Endothelial cell of umbilical vein (primary cell): ENCODE results near the gene PLPP3. TPM values are rescaled to one million over a fixed set of nuclear protein-coding genes. Genes with fewer than 3 reads are reported as not detected.

Experiments
- BruUV-seq: library from RNA; stranded (reverse); fragments of 400-500 nt; replicated peaks from 2 replicates; lab custom pipeline; 2021; lab: Mats Ljungman, UMichigan
- CTCF ChIA-PET: fragments of 300-600, 350-600 bp; sonication (Branson Sonifier 250); formaldehyde crosslinking; loops from one replicate; lab custom pipeline; 2021; ENCODE audit warnings: antibody characterized with exemption, inconsistent platforms; lab: Charles Lee
- POLR2A ChIA-PET: fragments of 300-600, 350-600 bp; sonication (Branson Sonifier 250); formaldehyde crosslinking; loops from one replicate; lab custom pipeline; 2021; ENCODE audit warnings: antibody characterized with exemption, inconsistent platforms; lab: Charles Lee
- DNase-seq: peaks from one replicate; pipeline ENCODE4 v3.0.0-alpha.2; 2011; ENCODE audit warnings: low read depth, low spot score
- FAIRE-seq: peaks from 2 replicates; lab custom pipeline; 2011; peaks lifted over from hg19 to GRCh38; lab: Jason Lieb, UNC
- H2AFZ ChIP-seq: 2 replicates; pipeline ENCODE4 v1.6.0; 2012; ENCODE audit warnings: low read depth, low read length, control low read depth, inconsistent platforms
- H3K27ac ChIP-seq: 2 replicates; pipeline ENCODE4 v1.5.1; 2011; ENCODE audit warnings: low read depth, mild to moderate bottlenecking, control low read depth, low read length, moderate library complexity; ENCODE audit not compliant: insufficient read depth
- H3K27me3 ChIP-seq, 2 experiments: 2 replicates each; pipeline versions ENCODE4 v1.6.0 to v1.6.1; 2011; ENCODE audit warnings: low read length in 2 of 2, mixed read lengths in 1 of 2; ENCODE audit not compliant: control insufficient read depth in 2 of 2, insufficient read depth in 2 of 2
- H3K36me3 ChIP-seq, 2 experiments: 2 replicates in 1 of 2; 3 replicates in 1 of 2; pipeline ENCODE4 v1.5.1; 2011; ENCODE audit warnings: low read length in 2 of 2, mild to moderate bottlenecking in 1 of 2, moderate library complexity in 1 of 2; ENCODE audit not compliant: control insufficient read depth in 2 of 2, insufficient read depth in 2 of 2; ENCODE audit errors: extremely low read depth in 1 of 2
- H3K4me1 ChIP-seq: 3 replicates; pipeline ENCODE4 v1.5.1; 2011; ENCODE audit warnings: mild to moderate bottlenecking, low read length; ENCODE audit not compliant: control insufficient read depth, insufficient read depth; ENCODE audit errors: extremely low read depth
- H3K4me2 ChIP-seq: 2 replicates; pipeline ENCODE4 v1.6.1; 2011; ENCODE audit warnings: low read length, control low read depth, mixed read lengths; ENCODE audit not compliant: insufficient read depth
- H3K4me3 ChIP-seq, 3 experiments: fragments of 200-600 bp in 1 of 3; sonication (generic), shearing (Covaris generic) in 1 of 3; replicated peaks in 1 of 3; 2 replicates each; pipeline ENCODE4 v1.5.1; 2011 to 2016; ENCODE audit warnings: control low read depth in 3 of 3, low read length in 3 of 3, mild to moderate bottlenecking in 2 of 3, inconsistent platforms in 1 of 3, low read depth in 1 of 3, moderate library complexity in 1 of 3; ENCODE audit not compliant: insufficient read depth in 1 of 3
- H3K79me2 ChIP-seq: 2 replicates; pipeline ENCODE4 v1.6.0; 2012; ENCODE audit warnings: low read length, inconsistent platforms; ENCODE audit not compliant: control insufficient read depth, insufficient read depth
- H3K9ac ChIP-seq: replicated peaks from 2 replicates; pipeline ENCODE3; 2011; ENCODE audit warnings: low read length, control low read depth; ENCODE audit not compliant: insufficient read depth; ENCODE audit errors: extremely low read depth
- H3K9me1 ChIP-seq: replicated peaks from 3 replicates; pipeline ENCODE4 v1.6.0; 2011; ENCODE audit warnings: mild to moderate bottlenecking, low read length; ENCODE audit not compliant: control insufficient read depth, insufficient read depth; ENCODE audit errors: extremely low read depth
- H3K9me3 ChIP-seq: replicated peaks from 2 replicates; pipeline ENCODE4 v1.5.1; 2012; ENCODE audit warnings: low read length, inconsistent platforms; ENCODE audit not compliant: control insufficient read depth, insufficient read depth
- H4K20me1 ChIP-seq: replicated peaks from 2 replicates; pipeline ENCODE3; 2011; ENCODE audit warnings: mild to moderate bottlenecking, low read length; ENCODE audit not compliant: control insufficient read depth, insufficient read depth; ENCODE audit errors: extremely low read depth
- CTCF ChIP-seq, 2 donors: IDR thresholded peaks; 1 replicate in 1 of 2; 2 replicates in 1 of 2; pipeline ENCODE4 v1.5.1; 2011; ENCODE audit warnings: low read length in 2 of 2, mild to moderate bottlenecking in 2 of 2, moderate library complexity in 2 of 2, control low read depth in 1 of 2, inconsistent platforms in 1 of 2, low read depth in 1 of 2; ENCODE audit not compliant: insufficient read depth in 1 of 2; ENCODE audit errors: extremely low read depth in 1 of 2
- EZH2 ChIP-seq: IDR thresholded peaks from 2 replicates; pipeline ENCODE4 v1.6.1; 2012; ENCODE audit warnings: borderline replicate concordance, low read depth, mild to moderate bottlenecking, moderate library complexity, low read length, inconsistent platforms; ENCODE audit not compliant: severe bottlenecking
- GATA2 ChIP-seq: IDR thresholded peaks from 2 replicates; pipeline ENCODE4 v1.7.0; 2011; ENCODE audit warnings: low read depth, mild to moderate bottlenecking, moderate library complexity, mixed read lengths, low read length; ENCODE audit not compliant: insufficient read length, insufficient read depth
- JUN ChIP-seq: IDR thresholded peaks from 2 replicates; pipeline ENCODE4 v1.6.1; 2011; ENCODE audit warnings: borderline replicate concordance, low read depth; ENCODE audit not compliant: insufficient read length, insufficient read depth
- MAX ChIP-seq: IDR thresholded peaks from 2 replicates; pipeline ENCODE4 v1.6.1; 2011; ENCODE audit not compliant: insufficient read depth, insufficient read length
- POLR2A ChIP-seq: IDR thresholded peaks from 2 replicates; pipeline ENCODE4 v1.6.1; 2012; ENCODE audit warnings: low read depth, mild to moderate bottlenecking, control low read depth, low read length
- dilution Hi-C: fragments of 300-500 bp; cut with MboI; formaldehyde crosslinking; loops from one replicate; pipeline ENCODE4 v1.15.0; 2019; ENCODE audit warnings: low sequenced_read_pairs; ENCODE audit not compliant: extremely low pct_ligation_motif_present
- intact Hi-C: fragments of 100-400 bp; cut with micrococcal nuclease; formaldehyde crosslinking; loops from one replicate; pipeline ENCODE4 v1.10.0; 2022
- polyA plus RNA-seq, 4 experiments: library from polyadenylated mRNA; depleted of rRNA in 3 of 4; stranded (reverse) in 3 of 4; unstranded in 1 of 4; fragments of >200 nt; gene quantifications; 2 replicates each; pipeline versions ENCODE4 v1.2.1 to v1.2.3, GENCODE V29; 2011 to 2012; ENCODE audit warnings: missing spikeins in 1 of 4
- total RNA-seq: library from RNA; stranded (reverse); gene quantifications from 2 replicates; pipeline ENCODE4 v1.2.3, GENCODE V29; 2021

Gene PLPP3
- total and polyA plus RNA-seq, 2 donors (not counting 3 experiments of a cell fraction or from before 2014, with no cell fraction given) = 11.3 to 14.1 TPM

- dilution Hi-C loops = no loop called here
- H3K36me3 ChIP-seq = peaks cover 0 to 5% of the 10 kb centered on the region in 2 experiments
- FAIRE-seq (no peak), DNase-seq (no peak)
- no peaks in the 10 kb centered on the region for H3K9me1 ChIP-seq
- intact Hi-C loops = no loop called here
- ChIA-PET CTCF (no interaction called here), POLR2A (no interaction called here)
- H2AFZ ChIP-seq = no peak overlapping the region
- BruUV-seq = no TSS peak
- TF ChIP-seq MAX (no peak), POLR2A (no peak), GATA2 (no peak), JUN (no peak), EZH2 (no peak), CTCF (IDR thresholded peaks at IDR 0.05; ENCODE audit: extremely low read depth in 1 of 2, insufficient read depth in 1 of 2, low read depth in 1 of 2, low read length in 2 of 2) (no peak)
- no peak overlapping the region for H3K27ac ChIP-seq
- H3K4me2 ChIP-seq = no peak overlapping the region
- H3K79me2 ChIP-seq = no peaks in the 10 kb centered on the region
- H3K4me1 ChIP-seq = peaks cover 15% of the 10 kb centered on the region
- no peak overlapping the region for H3K4me3 ChIP-seq
- no peaks in the 10 kb centered on the region for H3K9me3 ChIP-seq
- no peaks in the 10 kb centered on the region for H4K20me1 ChIP-seq
- H3K27me3 ChIP-seq = no peaks in the 10 kb centered on the region
- no peak overlapping the region for H3K9ac ChIP-seq
These were observed 53.8 kb downstream of the PLPP3 start for GRCh38 chr1:56525489-56526041.
